Type B pancreatic cell (in vitro differentiated cells): ENCODE results near the gene ZNF362. TPM values are rescaled to one million over a fixed set of nuclear protein-coding genes. Genes with fewer than 3 reads are reported as not detected.
"Not testable (repeated sequence)": the region's sequence is repeated elsewhere in the genome, so short reads cannot be mapped to it uniquely, and the experiment has no call there.

ENCODE experiments used
- DNase-seq: peaks from one replicate; pipeline ENCODE4 v3.0.0; 2021; ENCODE audit warnings: mixed read lengths; ENCODE audit not compliant: unreplicated experiment; ENCODE audit errors: extremely low spot score
- H3K27ac Mint-ChIP-seq: 2 replicates; pipeline ENCODE4 v1.8.0; 2021; ENCODE audit warnings: mild to moderate bottlenecking, mixed read lengths
- H3K27me3 Mint-ChIP-seq: 2 replicates; pipeline ENCODE4 v1.8.0; 2021; ENCODE audit warnings: mixed read lengths
- H3K36me3 Mint-ChIP-seq: 2 replicates; pipeline ENCODE4 v1.8.0; 2021; ENCODE audit warnings: mixed read lengths
- H3K4me1 Mint-ChIP-seq: one replicate; pipeline ENCODE4 v1.8.0; 2021; ENCODE audit warnings: mixed read lengths; ENCODE audit not compliant: unreplicated experiment
- H3K4me3 Mint-ChIP-seq: 2 replicates; pipeline ENCODE4 v1.8.0; 2021; ENCODE audit warnings: mild to moderate bottlenecking, mixed read lengths
- H3K9me3 Mint-ChIP-seq: 2 replicates; pipeline ENCODE4 v1.8.0; 2021; ENCODE audit warnings: mixed read lengths
- total RNA-seq: library from RNA; stranded (reverse); gene quantifications from 2 replicates; pipeline ENCODE4 v1.2.1, GENCODE V29; 2021; ENCODE audit warnings: low replicate concordance
- TF ChIP-seq, protein P1 (sequence below): fragments of 200-600 bp; sonication (generic); conservative IDR thresholded peaks from 2 replicates; pipeline ENCODE4 v1.5.0; 2021; ENCODE audit warnings: antibody characterized with exemption, mild to moderate bottlenecking

Gene ZNF362
- total RNA-seq, 1 donor from 2014 or later, result 66.5 TPM

DNA sequence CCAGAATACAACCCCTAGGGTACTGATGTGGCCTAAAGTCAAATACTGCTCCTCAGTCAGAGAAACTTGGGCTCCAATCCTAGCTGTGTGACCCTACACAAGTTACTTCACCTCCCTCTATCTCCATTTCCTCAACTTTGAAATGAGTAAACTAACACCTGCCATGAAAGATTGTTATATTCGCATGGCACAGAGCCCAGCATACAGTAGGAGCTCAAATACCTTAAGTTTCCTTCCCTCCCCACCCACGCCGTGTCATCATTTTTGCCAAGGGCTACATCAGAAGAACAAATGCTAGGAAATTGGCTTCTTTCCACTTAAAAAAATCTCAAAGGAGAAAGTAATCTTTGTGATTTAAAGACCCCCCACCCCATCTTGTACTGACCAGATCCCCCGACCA lies 22.2 kb upstream of the ZNF362 start:
- H3K27ac Mint-ChIP-seq, result peak overlapping the region; percentile 43
- peaks cover 40% of the 10 kb centered on the region for H3K4me1 Mint-ChIP-seq
- peaks cover 4% of the 10 kb centered on the region for H3K9me3 Mint-ChIP-seq
- no peaks in the 10 kb centered on the region for H3K36me3 Mint-ChIP-seq
- H3K27me3 Mint-ChIP-seq, result peaks cover under 1% of the 10 kb centered on the region
- H3K4me3 Mint-ChIP-seq, result no peak overlapping the region
- TF ChIP-seq, protein P1, sequence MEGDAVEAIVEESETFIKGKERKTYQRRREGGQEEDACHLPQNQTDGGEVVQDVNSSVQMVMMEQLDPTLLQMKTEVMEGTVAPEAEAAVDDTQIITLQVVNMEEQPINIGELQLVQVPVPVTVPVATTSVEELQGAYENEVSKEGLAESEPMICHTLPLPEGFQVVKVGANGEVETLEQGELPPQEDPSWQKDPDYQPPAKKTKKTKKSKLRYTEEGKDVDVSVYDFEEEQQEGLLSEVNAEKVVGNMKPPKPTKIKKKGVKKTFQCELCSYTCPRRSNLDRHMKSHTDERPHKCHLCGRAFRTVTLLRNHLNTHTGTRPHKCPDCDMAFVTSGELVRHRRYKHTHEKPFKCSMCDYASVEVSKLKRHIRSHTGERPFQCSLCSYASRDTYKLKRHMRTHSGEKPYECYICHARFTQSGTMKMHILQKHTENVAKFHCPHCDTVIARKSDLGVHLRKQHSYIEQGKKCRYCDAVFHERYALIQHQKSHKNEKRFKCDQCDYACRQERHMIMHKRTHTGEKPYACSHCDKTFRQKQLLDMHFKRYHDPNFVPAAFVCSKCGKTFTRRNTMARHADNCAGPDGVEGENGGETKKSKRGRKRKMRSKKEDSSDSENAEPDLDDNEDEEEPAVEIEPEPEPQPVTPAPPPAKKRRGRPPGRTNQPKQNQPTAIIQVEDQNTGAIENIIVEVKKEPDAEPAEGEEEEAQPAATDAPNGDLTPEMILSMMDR, result no peak
- DNase-seq, result no peak

DNA sequence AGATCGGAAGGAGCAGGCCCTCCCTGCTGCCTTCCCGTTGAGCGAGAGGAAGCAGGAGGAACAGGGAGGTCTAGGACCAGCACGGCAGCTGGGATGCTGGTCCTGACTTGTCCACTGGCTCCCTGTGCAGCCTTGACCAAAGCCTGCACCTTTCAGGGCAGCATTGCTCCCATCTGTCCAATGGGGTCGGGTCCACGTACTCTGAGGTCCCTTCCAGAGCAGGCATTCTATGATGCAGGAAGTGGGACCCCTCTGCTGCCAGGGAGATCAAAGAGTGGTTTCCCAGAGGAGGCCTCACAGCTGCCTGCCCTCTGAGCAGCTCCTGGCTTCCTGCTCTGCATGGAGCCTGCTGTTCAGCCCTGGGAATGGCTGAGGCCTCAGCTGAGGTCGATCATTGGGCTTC lies 21.7 kb upstream of the ZNF362 start:
- Mint-ChIP-seq H3K36me3 (no peaks in the 10 kb centered on the region), H3K27me3 (no peaks in the 10 kb centered on the region), H3K9me3 (peaks cover 4% of the 10 kb centered on the region), H3K27ac (peak overlapping the region; percentile 43), H3K4me3 (peak overlapping the region; percentile 39), H3K4me1 (peaks cover 43% of the 10 kb centered on the region)
- TF ChIP-seq, protein P1, result no peak
- no peak for DNase-seq

DNA sequence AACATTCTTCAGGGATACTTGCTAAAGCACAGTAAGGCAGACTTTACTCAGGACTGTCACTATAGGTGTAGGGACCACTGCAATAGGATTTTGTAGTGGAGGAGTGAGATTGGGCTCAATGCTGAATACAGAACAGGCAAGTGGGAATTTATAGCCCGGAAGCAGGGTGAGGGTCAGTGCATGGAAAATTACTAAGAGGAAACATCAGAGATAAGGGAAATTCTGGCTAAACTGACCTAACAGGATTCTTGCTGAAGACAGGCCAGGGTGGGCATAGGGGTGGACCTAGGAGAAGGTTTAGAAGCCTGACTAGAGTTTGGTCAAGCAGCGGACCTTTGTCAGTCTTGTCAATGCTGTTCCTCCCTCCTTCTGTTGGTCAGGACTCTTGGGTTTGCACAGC lies 20.8 kb upstream of the ZNF362 start:
- no peaks in the 10 kb centered on the region for H3K36me3 Mint-ChIP-seq
- H3K4me3 Mint-ChIP-seq, result peak overlapping the region; percentile 24
- H3K27me3 Mint-ChIP-seq, result no peaks in the 10 kb centered on the region
- peak overlapping the region; percentile 17 for H3K27ac Mint-ChIP-seq
- peaks cover 4% of the 10 kb centered on the region for H3K9me3 Mint-ChIP-seq
- TF ChIP-seq, protein P1, result no peak
- no peak for DNase-seq
- peaks cover 45% of the 10 kb centered on the region for H3K4me1 Mint-ChIP-seq

DNA sequence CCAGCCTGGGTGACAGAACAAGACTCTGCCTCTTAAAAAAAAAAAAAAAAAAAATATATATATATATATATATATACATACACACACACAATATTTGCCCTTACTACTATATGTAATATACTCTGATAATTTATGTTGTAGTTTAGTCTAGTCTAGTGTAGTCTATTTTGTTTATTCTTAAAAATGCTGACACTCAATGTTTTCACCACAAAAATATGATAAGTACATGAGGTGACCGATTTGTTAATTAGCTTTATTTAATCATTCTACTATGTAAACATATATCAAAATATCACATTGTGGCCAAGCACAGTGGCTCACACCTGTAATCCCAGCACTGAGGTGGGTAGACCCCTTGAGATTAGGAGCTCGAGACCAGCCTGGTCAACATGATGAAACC lies 19.8 kb upstream of the ZNF362 start:
- Mint-ChIP-seq H3K9me3 (peaks cover 4% of the 10 kb centered on the region), H3K4me1 (peaks cover 45% of the 10 kb centered on the region), H3K27me3 (no peaks in the 10 kb centered on the region), H3K36me3 (no peaks in the 10 kb centered on the region), H3K4me3 (no peak overlapping the region), H3K27ac (no peak overlapping the region)
- TF ChIP-seq, protein P1, result no peak
- DNase-seq, result no peak

DNA sequence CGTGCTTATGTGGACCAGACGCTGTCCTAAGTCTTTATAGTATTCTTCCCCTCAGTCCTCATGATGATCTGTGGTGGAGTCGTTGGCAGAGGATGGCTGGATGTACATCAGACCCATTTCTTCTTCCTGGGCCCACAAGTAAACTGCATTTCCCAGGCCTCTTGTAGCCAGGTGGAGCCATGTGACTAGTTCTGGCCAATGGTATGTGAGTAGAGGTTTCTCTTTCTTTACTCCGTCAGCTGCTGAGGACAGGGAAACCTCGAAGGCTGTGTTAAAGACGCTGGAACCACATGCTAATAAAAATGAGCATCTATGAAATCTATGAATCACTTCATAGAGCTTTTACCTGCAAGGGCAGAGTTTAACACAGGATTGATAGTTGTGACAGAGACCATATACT lies 18.7 kb upstream of the ZNF362 start:
- Mint-ChIP-seq H3K4me1 (peaks cover 46% of the 10 kb centered on the region), H3K27me3 (no peaks in the 10 kb centered on the region), H3K36me3 (no peaks in the 10 kb centered on the region), H3K4me3 (no peak overlapping the region), H3K27ac (no peak overlapping the region), H3K9me3 (peaks cover 4% of the 10 kb centered on the region)
- DNase-seq, result no peak
- TF ChIP-seq, protein P1, result no peak

DNA sequence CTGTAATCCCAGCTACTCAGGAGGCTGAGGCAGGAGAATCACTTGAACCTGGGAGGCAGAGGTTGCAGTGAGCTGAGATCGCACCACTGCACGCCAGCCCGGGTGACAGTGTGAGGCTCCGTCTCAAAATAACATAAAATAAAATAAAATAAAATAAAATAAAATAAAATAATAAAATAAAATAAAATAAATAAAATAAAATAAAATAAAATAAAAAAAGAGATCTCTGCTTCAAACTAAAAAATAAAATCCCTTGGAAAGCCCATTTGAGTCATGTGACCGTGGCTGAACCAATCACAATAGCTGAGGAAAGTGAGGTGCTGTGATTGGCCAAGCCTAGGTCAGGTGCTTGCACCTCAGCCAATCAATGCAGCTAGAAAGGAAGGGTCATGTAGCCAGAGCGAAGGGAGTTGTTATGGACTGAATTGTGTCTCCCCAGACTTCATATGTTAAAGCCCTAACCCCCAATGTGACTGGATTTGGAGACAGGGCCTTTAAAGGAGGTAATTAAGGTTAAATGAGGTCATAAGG lies 18.0 kb upstream of the ZNF362 start:
- not testable (repeated sequence) for H3K36me3 Mint-ChIP-seq, DNase-seq, H3K27ac Mint-ChIP-seq, H3K4me3 Mint-ChIP-seq, H3K9me3 Mint-ChIP-seq, H3K27me3 Mint-ChIP-seq
- H3K4me1 Mint-ChIP-seq, result peaks cover 44% of the 10 kb centered on the region

DNA sequence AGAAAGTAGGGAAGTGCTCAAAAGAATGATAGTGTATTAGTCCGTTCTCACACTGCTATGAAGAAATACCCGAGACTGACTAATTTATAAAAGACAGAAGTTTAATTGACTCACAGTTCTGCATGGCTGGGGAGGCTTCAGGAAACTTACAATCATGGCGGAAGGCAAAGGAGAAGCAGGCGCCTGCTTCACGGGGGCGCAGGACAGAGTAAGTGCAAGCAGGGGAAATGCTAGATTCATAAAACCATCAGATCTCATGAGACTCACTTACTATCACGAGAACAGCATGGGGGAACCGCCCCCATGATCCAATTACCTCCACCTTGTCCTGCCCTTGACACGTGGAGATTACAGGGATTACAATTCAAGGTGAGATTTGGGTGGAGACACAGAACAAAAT lies 16.9 kb upstream of the ZNF362 start:
- not testable (repeated sequence) for H3K36me3 Mint-ChIP-seq, H3K4me3 Mint-ChIP-seq, H3K27me3 Mint-ChIP-seq, H3K9me3 Mint-ChIP-seq, H3K27ac Mint-ChIP-seq, DNase-seq
- H3K4me1 Mint-ChIP-seq, result peaks cover 44% of the 10 kb centered on the region
